ENCODE data around the gene MYADML2.

Gene MYADML2

GRCh38 chr17:81899514-81900166, 47.4 kb downstream of the MYADML2 start:
- DNase-seq (ENCODE audit: low read depth) = no peak

- DNase-seq (ENCODE audit: low read depth) = no peak
These were observed 48.1 kb downstream of the MYADML2 start for GRCh38 chr17:81898885-81899284.

- no peak for DNase-seq (ENCODE audit: low read depth)
These were observed 48.8 kb downstream of the MYADML2 start for GRCh38 chr17:81898029-81898866.

- DNase-seq (ENCODE audit: low read depth) = no peak
These were observed 51.6 kb downstream of the MYADML2 start for GRCh38 chr17:81895400-81895799.

GRCh38 chr17:81891303-81891552, 55.8 kb downstream of the MYADML2 start:
- no peak for DNase-seq (ENCODE audit: low read depth)

GRCh38 chr17:81890447-81891302, 56.4 kb downstream of the MYADML2 start:
- no peak for DNase-seq (ENCODE audit: low read depth)
